ENCODE data around the gene IGSF23.
A peak's percentile ranks its signal among the peaks of the same experiment; 100 is the strongest.

IGSF23 gene

DNA sequence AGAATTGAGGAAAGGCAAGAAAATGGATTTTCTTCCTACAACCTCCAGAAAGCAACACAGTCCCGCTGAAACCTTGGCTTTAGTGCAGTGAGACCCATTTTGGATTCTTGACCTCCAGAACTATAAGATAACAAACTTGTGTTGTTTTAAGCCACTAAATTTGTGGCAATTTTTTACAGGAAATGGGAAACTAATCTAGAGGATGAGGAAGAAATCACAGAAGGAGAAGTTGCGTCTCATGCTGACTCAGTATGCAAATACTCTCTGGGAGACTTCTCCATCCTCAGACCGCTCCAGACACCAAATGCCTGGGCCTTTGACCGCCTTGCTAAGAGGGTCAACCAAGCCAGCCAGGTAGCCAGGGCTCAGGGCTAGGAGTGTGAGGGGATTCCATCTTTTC is 72.5 kb downstream of the IGSF23 start:
- H3K27ac ChIP-seq (ENCODE audit: low read depth, low read length) = no peak overlapping the region
- H3K9me2 ChIP-seq (replicated peaks; ENCODE audit: insufficient read depth, low read length) = no peaks in the 10 kb centered on the region
- H3K79me2 ChIP-seq (ENCODE audit: insufficient read depth, low read length) = no peaks in the 10 kb centered on the region
- H3K36me3 ChIP-seq (ENCODE audit: low read length) = no peaks in the 10 kb centered on the region
- H3F3A ChIP-seq (ENCODE audit: insufficient read depth) = no peaks in the 10 kb centered on the region
- TF ChIP-seq, protein P1, sequence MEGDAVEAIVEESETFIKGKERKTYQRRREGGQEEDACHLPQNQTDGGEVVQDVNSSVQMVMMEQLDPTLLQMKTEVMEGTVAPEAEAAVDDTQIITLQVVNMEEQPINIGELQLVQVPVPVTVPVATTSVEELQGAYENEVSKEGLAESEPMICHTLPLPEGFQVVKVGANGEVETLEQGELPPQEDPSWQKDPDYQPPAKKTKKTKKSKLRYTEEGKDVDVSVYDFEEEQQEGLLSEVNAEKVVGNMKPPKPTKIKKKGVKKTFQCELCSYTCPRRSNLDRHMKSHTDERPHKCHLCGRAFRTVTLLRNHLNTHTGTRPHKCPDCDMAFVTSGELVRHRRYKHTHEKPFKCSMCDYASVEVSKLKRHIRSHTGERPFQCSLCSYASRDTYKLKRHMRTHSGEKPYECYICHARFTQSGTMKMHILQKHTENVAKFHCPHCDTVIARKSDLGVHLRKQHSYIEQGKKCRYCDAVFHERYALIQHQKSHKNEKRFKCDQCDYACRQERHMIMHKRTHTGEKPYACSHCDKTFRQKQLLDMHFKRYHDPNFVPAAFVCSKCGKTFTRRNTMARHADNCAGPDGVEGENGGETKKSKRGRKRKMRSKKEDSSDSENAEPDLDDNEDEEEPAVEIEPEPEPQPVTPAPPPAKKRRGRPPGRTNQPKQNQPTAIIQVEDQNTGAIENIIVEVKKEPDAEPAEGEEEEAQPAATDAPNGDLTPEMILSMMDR (IDR thresholded peaks at IDR 0.05; ENCODE audit: insufficient read depth, low read length, poor library complexity, severe bottlenecking) = no peak
- H3K4me2 ChIP-seq (ENCODE audit: low read depth, low read length, poor library complexity, severe bottlenecking) = peak overlapping the region; percentile 16
- H3K27me3 ChIP-seq (ENCODE audit: low read length) = no peaks in the 10 kb centered on the region
- H3K4me3 ChIP-seq (ENCODE audit: insufficient read depth, low read length, poor library complexity, severe bottlenecking) = no peak overlapping the region
- H4K20me1 ChIP-seq (ENCODE audit: low read depth, low read length) = no peaks in the 10 kb centered on the region
- H3K9ac ChIP-seq (ENCODE audit: low read length) = no peak overlapping the region
- H2AFZ ChIP-seq (ENCODE audit: low read depth, low read length, severe bottlenecking) = no peak overlapping the region
- no peaks in the 10 kb centered on the region for H3K9me3 ChIP-seq (ENCODE audit: insufficient read depth, low read length)

Data from SU-DHL-6 (cell line).